ENCODE data around the gene HS3ST3B1.

The HS3ST3B1 gene

DNA sequence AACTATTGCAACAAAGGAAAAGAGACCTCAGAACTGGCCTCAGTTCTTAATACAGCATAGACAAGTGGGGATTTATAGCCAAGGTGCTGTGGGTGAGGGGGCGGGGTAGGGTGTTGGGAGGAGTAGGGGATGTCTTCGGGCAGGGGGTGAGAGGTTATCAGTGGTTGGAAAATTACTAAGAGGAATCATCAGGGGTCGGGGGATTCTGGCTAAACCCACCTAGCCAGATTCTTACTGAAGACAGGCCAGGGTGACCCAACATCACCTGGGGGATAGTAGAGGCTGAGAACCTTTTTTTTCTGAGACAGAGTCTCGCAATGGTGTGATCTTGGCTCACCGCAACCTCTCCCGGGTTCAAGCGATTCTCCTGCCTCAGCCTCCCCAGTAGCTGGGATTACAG is 32.6 kb downstream of the HS3ST3B1 start:
- H3K4me3 ChIP-seq (ENCODE audit: low read length) = no peak overlapping the region
- H3K27ac ChIP-seq (ENCODE audit: low read length) = no peak overlapping the region
- no peak overlapping the region for H3K9ac ChIP-seq (ENCODE audit: low read length)
- no peaks in the 10 kb centered on the region for H3K9me3 ChIP-seq (replicated peaks; ENCODE audit: insufficient read depth, low read length)
- H3K27me3 ChIP-seq (replicated peaks; ENCODE audit: insufficient read depth, low read length) = no peaks in the 10 kb centered on the region
- no peak overlapping the region for H3K4me2 ChIP-seq (ENCODE audit: low read depth, low read length)
- H3K4me1 ChIP-seq (ENCODE audit: low read length) = no peaks in the 10 kb centered on the region
- no peak for DNase-seq
- H4K20me1 ChIP-seq (ENCODE audit: insufficient read depth, low read length) = no peaks in the 10 kb centered on the region
- no peaks in the 10 kb centered on the region for H3F3A ChIP-seq (ENCODE audit: insufficient read depth, low read length)
- no peak for TF ChIP-seq EZH2 (optimal IDR thresholded peaks at IDR 0.05; ENCODE audit: low read depth, low read length)
- no peak for TF ChIP-seq EZH2phosphoT487 (IDR thresholded peaks at IDR 0.05; ENCODE audit: low read length)
- TF ChIP-seq, protein P1, sequence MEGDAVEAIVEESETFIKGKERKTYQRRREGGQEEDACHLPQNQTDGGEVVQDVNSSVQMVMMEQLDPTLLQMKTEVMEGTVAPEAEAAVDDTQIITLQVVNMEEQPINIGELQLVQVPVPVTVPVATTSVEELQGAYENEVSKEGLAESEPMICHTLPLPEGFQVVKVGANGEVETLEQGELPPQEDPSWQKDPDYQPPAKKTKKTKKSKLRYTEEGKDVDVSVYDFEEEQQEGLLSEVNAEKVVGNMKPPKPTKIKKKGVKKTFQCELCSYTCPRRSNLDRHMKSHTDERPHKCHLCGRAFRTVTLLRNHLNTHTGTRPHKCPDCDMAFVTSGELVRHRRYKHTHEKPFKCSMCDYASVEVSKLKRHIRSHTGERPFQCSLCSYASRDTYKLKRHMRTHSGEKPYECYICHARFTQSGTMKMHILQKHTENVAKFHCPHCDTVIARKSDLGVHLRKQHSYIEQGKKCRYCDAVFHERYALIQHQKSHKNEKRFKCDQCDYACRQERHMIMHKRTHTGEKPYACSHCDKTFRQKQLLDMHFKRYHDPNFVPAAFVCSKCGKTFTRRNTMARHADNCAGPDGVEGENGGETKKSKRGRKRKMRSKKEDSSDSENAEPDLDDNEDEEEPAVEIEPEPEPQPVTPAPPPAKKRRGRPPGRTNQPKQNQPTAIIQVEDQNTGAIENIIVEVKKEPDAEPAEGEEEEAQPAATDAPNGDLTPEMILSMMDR (IDR thresholded peaks at IDR 0.05; ENCODE audit: low read length) = no peak
- no peak overlapping the region for H2AFZ ChIP-seq (ENCODE audit: low read length)
- no peaks in the 10 kb centered on the region for H3K36me3 ChIP-seq (replicated peaks; ENCODE audit: insufficient read depth, low read length)
- H3K9me2 ChIP-seq (replicated peaks; ENCODE audit: insufficient read depth, low read length) = no peaks in the 10 kb centered on the region
- H3K79me2 ChIP-seq (ENCODE audit: low read length) = no peaks in the 10 kb centered on the region

DNA sequence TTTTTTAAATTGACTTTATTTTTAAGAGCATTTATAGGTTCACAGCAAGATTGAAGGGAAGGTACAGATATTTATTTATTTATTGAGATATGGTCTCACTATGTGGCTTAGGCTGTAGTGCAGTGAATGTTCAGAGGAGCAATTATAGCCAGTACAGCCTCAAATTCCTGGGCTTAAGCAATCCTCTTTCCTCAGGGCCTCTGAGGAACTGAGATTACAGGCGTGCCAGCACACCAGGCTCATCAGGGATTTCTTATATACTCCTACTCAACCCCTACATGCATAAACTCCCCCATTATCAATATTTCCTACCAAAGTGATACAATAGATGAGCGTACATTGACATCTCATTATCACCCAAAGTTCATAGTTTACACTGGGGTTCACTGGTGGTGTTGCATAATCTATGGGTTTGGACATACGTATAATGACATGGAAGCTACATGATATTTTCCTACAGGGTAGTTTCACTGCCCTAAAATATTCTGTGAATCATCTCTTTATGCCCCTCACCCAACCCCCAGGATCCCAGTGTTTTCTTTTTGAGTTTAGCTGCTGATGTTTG is 33.5 kb downstream of the HS3ST3B1 start:
- H3K27me3 ChIP-seq (replicated peaks; ENCODE audit: insufficient read depth, low read length) = no peaks in the 10 kb centered on the region
- H3K4me3 ChIP-seq (ENCODE audit: low read length) = no peak overlapping the region
- no peak overlapping the region for H3K27ac ChIP-seq (ENCODE audit: low read length)
- no peaks in the 10 kb centered on the region for H3K36me3 ChIP-seq (replicated peaks; ENCODE audit: insufficient read depth, low read length)
- H2AFZ ChIP-seq (ENCODE audit: low read length) = no peak overlapping the region
- TF ChIP-seq EZH2 (optimal IDR thresholded peaks at IDR 0.05; ENCODE audit: low read depth, low read length) (no peak), EZH2phosphoT487 (IDR thresholded peaks at IDR 0.05; ENCODE audit: low read length) (no peak)
- TF ChIP-seq, protein P1 (IDR thresholded peaks at IDR 0.05; ENCODE audit: low read length) = no peak
- H3K4me2 ChIP-seq (ENCODE audit: low read depth, low read length) = no peak overlapping the region
- no peaks in the 10 kb centered on the region for H3K79me2 ChIP-seq (ENCODE audit: low read length)
- no peaks in the 10 kb centered on the region for H3F3A ChIP-seq (ENCODE audit: insufficient read depth, low read length)
- H3K9me2 ChIP-seq (replicated peaks; ENCODE audit: insufficient read depth, low read length) = no peaks in the 10 kb centered on the region
- H4K20me1 ChIP-seq (ENCODE audit: insufficient read depth, low read length) = no peaks in the 10 kb centered on the region
- H3K9me3 ChIP-seq (replicated peaks; ENCODE audit: insufficient read depth, low read length) = no peaks in the 10 kb centered on the region
- no peak overlapping the region for H3K9ac ChIP-seq (ENCODE audit: low read length)
- no peak for DNase-seq
- H3K4me1 ChIP-seq (ENCODE audit: low read length) = no peaks in the 10 kb centered on the region

DNA sequence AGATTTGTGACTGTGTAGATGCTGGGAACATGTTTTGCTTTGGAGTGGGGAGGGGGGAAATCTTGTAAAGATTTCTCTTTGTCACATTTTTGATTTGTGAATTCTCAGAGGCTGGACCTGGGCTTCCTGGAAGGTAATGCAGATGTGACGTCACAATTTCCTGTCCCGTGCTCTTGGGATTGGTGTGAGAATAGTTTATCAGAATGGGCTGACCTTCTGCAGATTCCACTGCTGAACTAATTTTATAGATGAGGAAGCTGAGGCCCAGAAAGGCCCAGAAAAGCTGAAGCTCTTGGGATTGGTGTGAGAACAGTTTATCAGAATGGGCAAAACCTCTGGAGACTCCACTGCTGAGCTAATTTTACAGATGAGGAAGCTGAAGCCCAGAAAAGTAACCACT is 34.0 kb downstream of the HS3ST3B1 start:
- H3F3A ChIP-seq (ENCODE audit: insufficient read depth, low read length) = no peaks in the 10 kb centered on the region
- H3K9me2 ChIP-seq (replicated peaks; ENCODE audit: insufficient read depth, low read length) = no peaks in the 10 kb centered on the region
- no peaks in the 10 kb centered on the region for H3K36me3 ChIP-seq (replicated peaks; ENCODE audit: insufficient read depth, low read length)
- no peak for DNase-seq
- H3K79me2 ChIP-seq (ENCODE audit: low read length) = no peaks in the 10 kb centered on the region
- H2AFZ ChIP-seq (ENCODE audit: low read length) = no peak overlapping the region
- H3K9ac ChIP-seq (ENCODE audit: low read length) = no peak overlapping the region
- H3K9me3 ChIP-seq (replicated peaks; ENCODE audit: insufficient read depth, low read length) = no peaks in the 10 kb centered on the region
- H3K4me3 ChIP-seq (ENCODE audit: low read length) = no peak overlapping the region
- H3K4me1 ChIP-seq (ENCODE audit: low read length) = no peaks in the 10 kb centered on the region
- no peak overlapping the region for H3K27ac ChIP-seq (ENCODE audit: low read length)
- TF ChIP-seq EZH2 (optimal IDR thresholded peaks at IDR 0.05; ENCODE audit: low read depth, low read length) (no peak), EZH2phosphoT487 (IDR thresholded peaks at IDR 0.05; ENCODE audit: low read length) (no peak)
- TF ChIP-seq, protein P1 (IDR thresholded peaks at IDR 0.05; ENCODE audit: low read length) = no peak
- no peaks in the 10 kb centered on the region for H3K27me3 ChIP-seq (replicated peaks; ENCODE audit: insufficient read depth, low read length)
- H4K20me1 ChIP-seq (ENCODE audit: insufficient read depth, low read length) = no peaks in the 10 kb centered on the region
- no peak overlapping the region for H3K4me2 ChIP-seq (ENCODE audit: low read depth, low read length)
